NOMO-1 (cell line): ENCODE data around the gene MX2.

Experiments used
- DNase-seq, 2 experiments: peaks; one replicate each; lab custom pipeline; 2025; ENCODE audit not compliant: unreplicated experiment in 2 of 2; lab: John Stamatoyannopoulos, UW

MX2 gene

GRCh38 chr21:41458559-41458958, 96.7 kb downstream of the MX2 start:
- no peak for DNase-seq
